Measurements from ENCODE around the gene PLEKHM3. TPM values are rescaled to one million over a fixed set of nuclear protein-coding genes. Genes with fewer than 3 reads are reported as not detected.

Gene PLEKHM3
- total and polyA plus RNA-seq, 2 of the 13 experiments (the other 11 are each of a cell fraction or from before 2014, with no cell fraction given) = 4.5 to 4.7 TPM

GRCh38 chr2:207810200-207810788 is 215.0 kb downstream of the PLEKHM3 start (continued):
- TF ChIP-seq, protein P1, sequence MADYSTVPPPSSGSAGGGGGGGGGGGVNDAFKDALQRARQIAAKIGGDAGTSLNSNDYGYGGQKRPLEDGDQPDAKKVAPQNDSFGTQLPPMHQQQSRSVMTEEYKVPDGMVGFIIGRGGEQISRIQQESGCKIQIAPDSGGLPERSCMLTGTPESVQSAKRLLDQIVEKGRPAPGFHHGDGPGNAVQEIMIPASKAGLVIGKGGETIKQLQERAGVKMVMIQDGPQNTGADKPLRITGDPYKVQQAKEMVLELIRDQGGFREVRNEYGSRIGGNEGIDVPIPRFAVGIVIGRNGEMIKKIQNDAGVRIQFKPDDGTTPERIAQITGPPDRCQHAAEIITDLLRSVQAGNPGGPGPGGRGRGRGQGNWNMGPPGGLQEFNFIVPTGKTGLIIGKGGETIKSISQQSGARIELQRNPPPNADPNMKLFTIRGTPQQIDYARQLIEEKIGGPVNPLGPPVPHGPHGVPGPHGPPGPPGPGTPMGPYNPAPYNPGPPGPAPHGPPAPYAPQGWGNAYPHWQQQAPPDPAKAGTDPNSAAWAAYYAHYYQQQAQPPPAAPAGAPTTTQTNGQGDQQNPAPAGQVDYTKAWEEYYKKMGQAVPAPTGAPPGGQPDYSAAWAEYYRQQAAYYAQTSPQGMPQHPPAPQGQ (CRISPR knock-in tag; IDR thresholded peaks at IDR 0.05; ENCODE audit: borderline replicate concordance) = no peak
- TF ChIP-seq ZSCAN31 (CRISPR knock-in tag; IDR thresholded peaks at IDR 0.05; ENCODE audit: low read depth) (no peak), ZNF567 (CRISPR knock-in tag; IDR thresholded peaks at IDR 0.05; ENCODE audit: borderline replicate concordance) (peak; percentile 70; the same call in 1 of the 2 replicates), SIX1 (CRISPR knock-in tag; IDR thresholded peaks at IDR 0.05; ENCODE audit: borderline replicate concordance) (no peak), NR2F2 (IDR thresholded peaks at IDR 0.05; ENCODE audit: borderline replicate concordance, low read depth) (no peak), TCF7 (IDR thresholded peaks at IDR 0.05; ENCODE audit: low read depth) (no peak), SKI (IDR thresholded peaks at IDR 0.05; ENCODE audit: partially characterized antibody) (no peak), ESRRA (CRISPR knock-in tag; IDR thresholded peaks at IDR 0.05; ENCODE audit: low read depth) (no peak), HMGA1 (CRISPR knock-in tag; conservative IDR thresholded peaks at IDR 0.05) (no peak), ZSCAN12 (CRISPR knock-in tag; IDR thresholded peaks at IDR 0.05) (no peak), ZNF687 (CRISPR knock-in tag; IDR thresholded peaks at IDR 0.05) (no peak; the same call in 1 of the 2 replicates), SALL1 (CRISPR knock-in tag; IDR thresholded peaks at IDR 0.05) (0 out of 2 replicates have a peak, but pooled peaks have one; percentile 11), KLF13 (CRISPR knock-in tag; IDR thresholded peaks at IDR 0.05) (no peak), ZNF274 (CRISPR knock-in tag; IDR thresholded peaks at IDR 0.05) (no peak), ZNF260 (CRISPR knock-in tag; IDR thresholded peaks at IDR 0.05; ENCODE audit: borderline replicate concordance, low read depth) (no peak), ZNF598 (CRISPR knock-in tag; IDR thresholded peaks at IDR 0.05; ENCODE audit: borderline replicate concordance) (no peak), TCF12 (IDR thresholded peaks at IDR 0.05) (no peak), TCF12 (CRISPR knock-in tag; IDR thresholded peaks at IDR 0.05) (no peak), JUND (CRISPR knock-in tag; IDR thresholded peaks at IDR 0.05) (no peak), ZNF253 (CRISPR knock-in tag; IDR thresholded peaks at IDR 0.05; ENCODE audit: borderline replicate concordance) (no peak)
- TF ChIP-seq, protein P2, sequence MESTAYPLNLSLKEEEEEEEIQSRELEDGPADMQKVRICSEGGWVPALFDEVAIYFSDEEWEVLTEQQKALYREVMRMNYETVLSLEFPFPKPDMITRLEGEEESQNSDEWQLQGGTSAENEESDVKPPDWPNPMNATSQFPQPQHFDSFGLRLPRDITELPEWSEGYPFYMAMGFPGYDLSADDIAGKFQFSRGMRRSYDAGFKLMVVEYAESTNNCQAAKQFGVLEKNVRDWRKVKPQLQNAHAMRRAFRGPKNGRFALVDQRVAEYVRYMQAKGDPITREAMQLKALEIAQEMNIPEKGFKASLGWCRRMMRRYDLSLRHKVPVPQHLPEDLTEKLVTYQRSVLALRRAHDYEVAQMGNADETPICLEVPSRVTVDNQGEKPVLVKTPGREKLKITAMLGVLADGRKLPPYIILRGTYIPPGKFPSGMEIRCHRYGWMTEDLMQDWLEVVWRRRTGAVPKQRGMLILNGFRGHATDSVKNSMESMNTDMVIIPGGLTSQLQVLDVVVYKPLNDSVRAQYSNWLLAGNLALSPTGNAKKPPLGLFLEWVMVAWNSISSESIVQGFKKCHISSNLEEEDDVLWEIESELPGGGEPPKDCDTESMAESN (CRISPR knock-in tag; conservative IDR thresholded peaks at IDR 0.05) = 0 out of 2 replicates have a peak, but pooled peaks have one; percentile 13

Measured in HepG2 (cell line).